Renal cortical epithelial cell (primary cell): ENCODE data around the gene NSUN4. TPM values are rescaled to one million over a fixed set of nuclear protein-coding genes. Genes with fewer than 3 reads are reported as not detected.
"Not testable (repeated sequence)": the region's sequence is repeated elsewhere in the genome, so short reads cannot be mapped to it uniquely, and the experiment has no call there.

Experiments
- DNase-seq: peaks from one replicate; pipeline ENCODE4 v3.0.0-alpha.2; 2011; ENCODE audit warnings: low read depth
- total RNA-seq: library from RNA; depleted of rRNA; stranded (reverse); fragments of >200 nt; gene quantifications from 2 replicates; pipeline ENCODE4 v1.2.3, GENCODE V29; 2014

The NSUN4 gene
- total RNA-seq, 1 donor from 2014 or later: 27.4 TPM

- not testable (repeated sequence) for DNase-seq
Measured at GRCh38 chr1:46365796-46366195, 25.2 kb downstream of the NSUN4 start.

GRCh38 chr1:46367072-46367471 is 26.5 kb downstream of the NSUN4 start:
- DNase-seq: no peak

GRCh38 chr1:46367701-46368100 is 27.1 kb downstream of the NSUN4 start:
- not testable (repeated sequence) for DNase-seq

GRCh38 chr1:46368791-46369190 is 28.2 kb downstream of the NSUN4 start:
- DNase-seq: peak; percentile 49

- no peak for DNase-seq
Measured at GRCh38 chr1:46369542-46370213, 29.1 kb downstream of the NSUN4 start.

GRCh38 chr1:46370214-46370633 is 29.6 kb downstream of the NSUN4 start:
- DNase-seq: peak; percentile 25

- DNase-seq: peak; percentile 26
Measured at GRCh38 chr1:46372431-46372830, 31.8 kb downstream of the NSUN4 start.

GRCh38 chr1:46379996-46380395 is 39.4 kb downstream of the NSUN4 start:
- DNase-seq: no peak

- no peak for DNase-seq
Measured at GRCh38 chr1:46380508-46380907, 39.9 kb downstream of the NSUN4 start.

GRCh38 chr1:46393510-46393909 is 52.9 kb downstream of the NSUN4 start:
- no peak for DNase-seq

GRCh38 chr1:46394108-46394871 is 53.7 kb downstream of the NSUN4 start, which contains the start of gene FAAH:
Gene FAAH, plus strand, starts transcription at chr1:46394317. Its CDS starts 32 bp downstream, at chr1:46394349.
- DNase-seq: peak; percentile 45

- no peak for DNase-seq
Measured at GRCh38 chr1:46394872-46395465, 54.4 kb downstream of the NSUN4 start.

- DNase-seq: no peak
Measured at GRCh38 chr1:46396441-46397398, 56.1 kb downstream of the NSUN4 start.

- no peak for DNase-seq
Measured at GRCh38 chr1:46399307-46399706, 58.7 kb downstream of the NSUN4 start.

- no peak for DNase-seq
Measured at GRCh38 chr1:46400421-46400820, 59.8 kb downstream of the NSUN4 start.

- peak; percentile 33 for DNase-seq
Measured at GRCh38 chr1:46401154-46401913, 60.7 kb downstream of the NSUN4 start.

GRCh38 chr1:46401964-46402626 is 61.5 kb downstream of the NSUN4 start:
- peak; percentile 94 for DNase-seq

- DNase-seq: no peak
Measured at GRCh38 chr1:46403916-46404315, 63.3 kb downstream of the NSUN4 start.

- no peak for DNase-seq
Measured at GRCh38 chr1:46404482-46405196, 64.0 kb downstream of the NSUN4 start.

GRCh38 chr1:46405197-46405555 is 64.6 kb downstream of the NSUN4 start:
- DNase-seq: no peak
